Heart right ventricle (tissue), 16 donors: ENCODE results near the gene NAA15. TPM values are rescaled to one million over a fixed set of nuclear protein-coding genes. Genes with fewer than 3 reads are reported as not detected.

Experiments
- ATAC-seq, 8 donors: fragments of 200-7000 bp; cut with Tn5 transposase; one replicate each; pipeline ENCODE4 v1.9.1; 2020; ENCODE audit warnings: mild to moderate bottlenecking in 8 of 8, moderate library complexity in 8 of 8, moderate number of reproducible peaks in 1 of 8
- DNase-seq, 2 donors: peaks; one replicate each; pipeline ENCODE4 v3.0.0-alpha.2; 2020
- H3K27ac ChIP-seq, 10 donors: fragments of 200-600 bp; sonication (generic) in 2 of 10; one replicate each; pipeline versions ENCODE4 v1.5.0 to v1.8.0; 2020 to 2022; ENCODE audit warnings: mild to moderate bottlenecking in 3 of 10
- H3K27me3 ChIP-seq, 7 donors: fragments of 200-600 bp; one replicate each; pipeline ENCODE4 v1.8.0; 2021 to 2022; ENCODE audit warnings: mild to moderate bottlenecking in 2 of 7
- H3K36me3 ChIP-seq, 9 donors: fragments of 200-600 bp; sonication (generic) in 1 of 9; one replicate each; pipeline versions ENCODE4 v1.5.0 to v1.8.0; 2020 to 2022; ENCODE audit warnings: mild to moderate bottlenecking in 2 of 9
- H3K4me1 ChIP-seq, 9 donors: fragments of 200-600 bp; sonication (generic) in 1 of 9; one replicate each; pipeline versions ENCODE4 v1.5.0 to v1.8.0; 2020 to 2022; ENCODE audit warnings: mild to moderate bottlenecking in 4 of 9
- H3K4me3 ChIP-seq, 10 donors: fragments of 200-600 bp; sonication (generic) in 2 of 10; one replicate each; pipeline versions ENCODE4 v1.5.0 to v1.8.0; 2020 to 2022; ENCODE audit warnings: mild to moderate bottlenecking in 7 of 10, moderate library complexity in 2 of 10
- H3K9me3 ChIP-seq, 11 donors: fragments of 200-600 bp in 10 of 11; sonication (generic) in 2 of 11; one replicate each; pipeline versions ENCODE4 v1.5.0 to v1.8.0; 2013 to 2022; ENCODE audit warnings: mild to moderate bottlenecking in 2 of 11, control low read depth in 1 of 11, moderate library complexity in 1 of 11
- WGBS, 2 donors: extraction: QIAGEN DNeasy Blood & Tissue Kit; methylation state at CpG; one replicate each; pipeline ENCODE4 v1.1.7; 2013; ENCODE audit warnings: inconsistent platforms in 1 of 2; 5-methylcytosine and 5-hydroxymethylcytosine counted together
- intact Hi-C, 10 donors: fragments of 100-400 bp; cut with DNase I; formaldehyde crosslinking; loops; one replicate each; pipeline versions ENCODE4 v1.11.1 to v1.14.2; 2022
- polyA plus RNA-seq, 2 donors: library from polyadenylated mRNA; stranded (reverse); fragments of 200-250 nt; gene quantifications; one replicate each; pipeline ENCODE4 v1.2.3, GENCODE V29; 2013
- total RNA-seq, 10 donors: library from RNA; stranded (reverse); fragmentation: NEBNext Ultra II Directional in 3 of 10; extraction: Animal tissue kit (Norgen Biotek cat#: 25700) in 3 of 10; gene quantifications; one replicate each; pipeline versions ENCODE4 v1.2.1 to v1.2.4, GENCODE V29; 2021 to 2023
- TF ChIP-seq, protein P1 (sequence below), 9 donors: fragments of 200-600 bp; sonication (generic) in 2 of 9; IDR thresholded peaks; one replicate each; pipeline versions ENCODE4 v1.5.0 to v1.8.0; 2021 to 2022; ENCODE audit warnings: antibody characterized with exemption in 9 of 9, mild to moderate bottlenecking in 5 of 9, moderate library complexity in 1 of 9
- donor health status: Arrhythmogenic right ventricular cardiomyopathy.
- donor health status: ischemic (EF 13 %, LVEDD 7.1; RV severe dilation, severe dysfunction).
- donor health status: healthy with polysubstance abuse.
- donor health status: DM: no; HTN: yes; CAD: no.
- donor health status: DM: no; HTN: no; CAD: no.
- donor health status: ischemic (EF 25% LVEDD 6.9; RV normal size, moderate dysfunction).
- donor health status: ischemic (EF 25% LVEDD 5.7; RV mildly dilated, moderate dysfunction).
- donor health status: healthy.
- donor health status: DM: yes; HTN: yes; CAD: no.
- donor health status: Ischemic cardiomyopathy.
- donor health status: ischemic (EF 35%, LVEDD 5.7; RV mildly dilated, moderate dysfunction).
- donor health status: nonischemic (EF 11% LVEDD 7.7; RV severe dilation, severe dysfunction).
- donor health status: DM: yes; HTN: yes; CAD: no.
- donor health status: PGD.
- donor health status: ischemic (EF 29% LVEDD 5.4; RV normal size, mild dysfunction).
- donor health status: nonischemic (EF 23%, LVEDD 6.1; RV moderate dilation, normal function).

Gene NAA15
- total and polyA plus RNA-seq, 12 donors = 8.2 to 45.4 (median 33.4) TPM

DNA sequence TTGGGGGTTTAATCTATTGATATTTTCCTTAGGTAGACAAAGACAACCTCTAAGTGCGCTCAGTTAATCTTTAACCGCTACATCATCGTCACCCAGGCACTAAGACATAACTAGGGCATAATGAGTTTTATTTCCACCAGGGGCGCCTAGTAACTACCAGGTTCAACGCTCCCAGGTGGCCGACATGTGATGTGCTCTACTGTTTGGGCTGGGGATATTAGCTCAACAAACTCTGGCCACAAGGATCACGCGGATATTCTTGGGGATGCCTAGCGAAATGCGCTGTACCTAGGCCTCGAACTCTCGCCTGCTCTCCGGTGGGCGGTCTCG, 151.7 kb downstream of the NAA15 start:
- ATAC-seq (peak in 6 of 8 donors; percentile 2 to 42 (median 24)), DNase-seq (no peak)
- H3K27ac ChIP-seq = peak overlapping the region; percentile 94 to 100 (median 98)
- TF ChIP-seq, protein P1, sequence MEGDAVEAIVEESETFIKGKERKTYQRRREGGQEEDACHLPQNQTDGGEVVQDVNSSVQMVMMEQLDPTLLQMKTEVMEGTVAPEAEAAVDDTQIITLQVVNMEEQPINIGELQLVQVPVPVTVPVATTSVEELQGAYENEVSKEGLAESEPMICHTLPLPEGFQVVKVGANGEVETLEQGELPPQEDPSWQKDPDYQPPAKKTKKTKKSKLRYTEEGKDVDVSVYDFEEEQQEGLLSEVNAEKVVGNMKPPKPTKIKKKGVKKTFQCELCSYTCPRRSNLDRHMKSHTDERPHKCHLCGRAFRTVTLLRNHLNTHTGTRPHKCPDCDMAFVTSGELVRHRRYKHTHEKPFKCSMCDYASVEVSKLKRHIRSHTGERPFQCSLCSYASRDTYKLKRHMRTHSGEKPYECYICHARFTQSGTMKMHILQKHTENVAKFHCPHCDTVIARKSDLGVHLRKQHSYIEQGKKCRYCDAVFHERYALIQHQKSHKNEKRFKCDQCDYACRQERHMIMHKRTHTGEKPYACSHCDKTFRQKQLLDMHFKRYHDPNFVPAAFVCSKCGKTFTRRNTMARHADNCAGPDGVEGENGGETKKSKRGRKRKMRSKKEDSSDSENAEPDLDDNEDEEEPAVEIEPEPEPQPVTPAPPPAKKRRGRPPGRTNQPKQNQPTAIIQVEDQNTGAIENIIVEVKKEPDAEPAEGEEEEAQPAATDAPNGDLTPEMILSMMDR (IDR thresholded peaks at IDR 0.05) = peak; percentile 5 to 42 (median 29)
- peaks cover 4 to 49% (median 43%) of the 10 kb centered on the region in 9 donors for H3K4me1 ChIP-seq
- 2 to 3% methylated on average over 15 of the region's 15 CpGs for WGBS, 2 donors
- H3K4me3 ChIP-seq = peak overlapping the region; percentile 66 to 95 (median 84)
- intact Hi-C loops = loop anchor here in 5 of 10 donors (2.0 to 10.0 kb wide), 7 partner anchors 34 to 368 kb away; partner anchors contain the start of genes SETD7 (in 3 of the 5), NAA15 (in 1 of the 5) and NDUFC1 (in 1 of the 5)
- no peaks in the 10 kb centered on the region for H3K9me3 ChIP-seq
- H3K36me3 ChIP-seq = no peaks in the 10 kb centered on the region
- no peaks in the 10 kb centered on the region for H3K27me3 ChIP-seq

DNA sequence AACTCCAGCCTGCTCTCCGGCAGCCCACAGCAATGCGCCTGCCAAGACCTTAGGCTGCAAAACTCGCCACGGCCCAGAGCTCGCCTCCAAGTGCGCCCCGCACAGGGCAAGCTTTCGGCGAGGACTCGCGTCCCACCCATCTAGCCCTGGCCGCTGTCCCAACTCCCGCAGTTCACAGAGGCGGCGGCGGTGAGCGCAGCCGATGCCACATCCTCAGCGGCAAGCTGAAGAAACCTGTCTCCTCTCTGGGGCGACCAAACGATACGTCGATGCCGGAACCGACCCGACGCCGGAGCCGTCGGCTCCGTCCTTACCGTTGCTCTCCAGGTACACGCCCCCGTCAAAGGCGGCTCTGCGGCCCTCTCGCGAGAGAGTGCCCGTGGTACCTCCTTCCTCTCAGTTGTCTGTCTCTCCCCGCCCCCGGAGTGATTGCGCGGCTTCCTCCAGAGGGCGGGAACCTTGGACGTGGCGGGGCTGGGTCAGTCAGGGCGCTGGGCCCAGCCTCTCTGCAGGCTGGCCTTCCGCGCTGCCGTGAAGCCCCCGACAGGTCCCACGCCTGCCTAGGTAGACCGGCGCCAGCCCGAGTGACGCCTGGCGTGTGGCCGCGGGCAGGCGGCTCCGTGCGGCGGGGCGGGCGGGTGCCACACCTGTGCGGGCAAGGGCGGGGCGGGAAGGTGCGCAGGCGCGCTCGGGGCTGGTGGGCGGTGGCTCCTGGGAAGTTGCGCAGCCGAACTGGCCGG, 152.2 kb downstream of the NAA15 start:
- TF ChIP-seq, protein P1 (IDR thresholded peaks at IDR 0.05) = peak in 3 of 9 donors; percentile 4 to 31 (median 24)
- H3K27me3 ChIP-seq = no peaks in the 10 kb centered on the region
- no peaks in the 10 kb centered on the region for H3K9me3 ChIP-seq
- 0 to 1% methylated on average over 70 to 76 of the region's 76 CpGs for WGBS, 2 donors
- peak overlapping the region; percentile 94 to 100 (median 98) for H3K27ac ChIP-seq
- peak overlapping the region; percentile 66 to 95 (median 84) for H3K4me3 ChIP-seq
- peaks cover 4 to 54% (median 49%) of the 10 kb centered on the region in 9 donors for H3K4me1 ChIP-seq
- ATAC-seq (peak; percentile 97 to 99 (median 98)), DNase-seq (peak; percentile 98)
- intact Hi-C loops = loop anchor here in 5 of 10 donors (2.0 to 10.0 kb wide), 7 partner anchors 35 to 369 kb away; partner anchors contain the start of genes SETD7 (in 3 of the 5), NAA15 (in 1 of the 5) and NDUFC1 (in 1 of the 5)
- H3K36me3 ChIP-seq = no peaks in the 10 kb centered on the region

DNA sequence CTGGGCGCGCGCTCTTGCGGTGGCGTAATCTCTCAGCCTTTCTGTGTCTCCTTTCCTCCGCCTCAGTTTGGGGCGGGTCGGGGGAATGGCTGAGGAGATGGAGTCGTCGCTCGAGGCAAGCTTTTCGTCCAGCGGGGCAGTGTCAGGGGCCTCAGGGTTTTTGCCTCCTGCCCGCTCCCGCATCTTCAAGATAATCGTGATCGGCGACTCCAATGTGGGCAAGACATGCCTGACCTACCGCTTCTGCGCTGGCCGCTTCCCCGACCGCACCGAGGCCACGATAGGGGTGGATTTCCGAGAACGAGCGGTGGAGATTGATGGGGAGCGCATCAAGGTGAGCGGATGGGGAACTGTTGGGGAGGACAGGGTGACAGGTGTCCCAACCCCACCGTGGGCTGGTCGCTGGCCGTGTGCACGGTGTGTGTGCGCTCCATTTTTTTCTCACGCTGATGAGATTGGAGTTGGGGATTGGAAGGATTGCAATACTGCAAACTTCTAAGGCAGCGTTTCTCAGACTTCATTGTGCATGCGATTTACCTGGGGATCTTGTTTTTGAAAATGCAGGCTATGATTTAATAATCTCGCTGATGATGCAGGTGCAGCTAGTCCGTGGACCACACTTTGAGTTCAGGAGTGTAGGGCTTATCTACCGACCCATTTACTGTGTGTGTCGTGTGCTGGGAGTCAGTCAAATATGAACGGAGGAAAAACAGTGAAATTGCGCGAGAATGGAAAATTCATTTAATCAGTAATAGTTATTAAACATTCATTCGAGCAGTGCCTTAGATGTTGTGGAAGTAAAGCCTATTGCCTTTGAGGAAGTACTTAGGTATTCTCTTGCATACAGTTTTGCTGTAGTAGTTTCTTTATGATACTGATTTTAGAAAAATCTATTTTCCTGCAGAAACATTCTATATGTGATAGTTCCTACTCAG, 153.1 kb downstream of the NAA15 start, which contains the start of gene RAB33B:
Gene RAB33B, plus strand, starts transcription at position 11 of the 935 bp plus-strand sequence. Its CDS starts 75 bp downstream, at position 86.
- TF ChIP-seq, protein P1 (IDR thresholded peaks at IDR 0.05) = no peak
- peak in 7 of 8 donors; percentile 0 to 9 (median 5) for ATAC-seq
- no peak for DNase-seq
- Histone ChIP-seq H3K27me3 (no peaks in the 10 kb centered on the region), H3K4me3 (peak within 1 kb of the TSS; percentile 66 to 95 (median 84)), H3K4me1 (peaks cover 4 to 59% (median 53%) of the 10 kb centered on the region in 9 donors), H3K9me3 (no peaks in the 10 kb centered on the region), H3K27ac (peak within 1 kb of the TSS; percentile 94 to 100 (median 98)), H3K36me3 (no peaks in the 10 kb centered on the region)
- 1 to 2% methylated on average over 42 to 46 of the region's 46 CpGs for WGBS, 2 donors
- intact Hi-C loops = loop anchor here in 4 of 10 donors (5.0 to 10.0 kb wide), 5 partner anchors 37 to 370 kb away; partner anchors contain the start of genes SETD7 (in 2 of the 4), NAA15 (in 1 of the 4) and NDUFC1 (in 1 of the 4)
